Measurements from ENCODE around the gene NEAT1. TPM values are rescaled to one million over a fixed set of nuclear protein-coding genes. Genes with fewer than 3 reads are reported as not detected.

Gene NEAT1
- total and polyA plus RNA-seq, 9 of the 15 experiments (the other 6 are each of a cell fraction or from before 2014, with no cell fraction given), result 20.1 to 389 (median 62.8) TPM

DNA sequence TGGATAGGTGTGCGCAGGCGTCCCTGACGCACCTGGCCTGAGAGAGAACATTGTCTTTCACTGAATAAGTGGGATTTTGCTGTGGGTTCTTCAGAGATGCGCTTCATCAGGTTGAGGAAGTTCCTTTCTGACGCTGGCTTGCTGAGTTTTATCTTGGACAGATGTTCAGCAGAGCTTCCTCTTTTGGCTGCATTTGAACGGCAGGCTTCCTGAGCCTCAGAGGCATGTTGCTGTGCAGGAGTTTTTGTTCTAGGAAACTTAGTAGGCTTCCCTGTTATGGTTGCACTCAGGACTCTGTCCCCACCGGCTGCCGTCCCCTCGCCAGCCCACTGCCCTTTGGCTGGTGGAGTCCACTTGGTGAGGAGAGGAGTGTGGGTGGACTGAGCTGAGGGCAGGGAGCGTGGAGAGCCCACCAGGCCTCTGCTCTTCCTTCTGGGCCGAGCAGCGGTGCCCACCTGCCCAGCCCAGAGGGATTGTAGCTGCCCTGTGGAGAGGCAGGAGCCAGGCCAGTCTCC is 18.9 kb upstream of the NEAT1 start (continued):
- TF ChIP-seq, protein P1, sequence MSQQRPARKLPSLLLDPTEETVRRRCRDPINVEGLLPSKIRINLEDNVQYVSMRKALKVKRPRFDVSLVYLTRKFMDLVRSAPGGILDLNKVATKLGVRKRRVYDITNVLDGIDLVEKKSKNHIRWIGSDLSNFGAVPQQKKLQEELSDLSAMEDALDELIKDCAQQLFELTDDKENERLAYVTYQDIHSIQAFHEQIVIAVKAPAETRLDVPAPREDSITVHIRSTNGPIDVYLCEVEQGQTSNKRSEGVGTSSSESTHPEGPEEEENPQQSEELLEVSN (IDR thresholded peaks at IDR 0.05; ENCODE audit: borderline replicate concordance in 1 of 2, extremely low read depth in 1 of 2, insufficient read depth in 1 of 2, insufficient read length in 1 of 2, low read depth in 1 of 2, low read length in 1 of 2, poor library complexity in 1 of 2, severe bottlenecking in 1 of 2), result no peak
- peak; percentile 64; the same call in 1 of the 2 replicates for TF ChIP-seq TEAD4 (IDR thresholded peaks at IDR 0.05; ENCODE audit: low read length)
- TF ChIP-seq TEAD4 (CRISPR knock-in tag; IDR thresholded peaks at IDR 0.05; ENCODE audit: borderline replicate concordance), result no peak
- no peak for TF ChIP-seq YBX1 (IDR thresholded peaks at IDR 0.05)
- no peak for TF ChIP-seq RBBP5 (IDR thresholded peaks at IDR 0.05; ENCODE audit: borderline replicate concordance, insufficient read depth, low read length, poor library complexity, severe bottlenecking)
- TF ChIP-seq SMARCE1 (IDR thresholded peaks at IDR 0.05), result peak; percentile 43; the same call in 1 of the 2 replicates
- no peak for TF ChIP-seq NELFE (IDR thresholded peaks at IDR 0.05; ENCODE audit: insufficient read depth, insufficient read length)
- TF ChIP-seq, protein P2, sequence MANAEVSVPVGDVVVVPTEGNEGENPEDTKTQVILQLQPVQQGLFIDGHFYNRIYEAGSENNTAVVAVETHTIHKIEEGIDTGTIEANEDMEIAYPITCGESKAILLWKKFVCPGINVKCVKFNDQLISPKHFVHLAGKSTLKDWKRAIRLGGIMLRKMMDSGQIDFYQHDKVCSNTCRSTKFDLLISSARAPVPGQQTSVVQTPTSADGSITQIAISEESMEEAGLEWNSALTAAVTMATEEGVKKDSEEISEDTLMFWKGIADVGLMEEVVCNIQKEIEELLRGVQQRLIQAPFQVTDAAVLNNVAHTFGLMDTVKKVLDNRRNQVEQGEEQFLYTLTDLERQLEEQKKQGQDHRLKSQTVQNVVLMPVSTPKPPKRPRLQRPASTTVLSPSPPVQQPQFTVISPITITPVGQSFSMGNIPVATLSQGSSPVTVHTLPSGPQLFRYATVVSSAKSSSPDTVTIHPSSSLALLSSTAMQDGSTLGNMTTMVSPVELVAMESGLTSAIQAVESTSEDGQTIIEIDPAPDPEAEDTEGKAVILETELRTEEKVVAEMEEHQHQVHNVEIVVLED (CRISPR knock-in tag; IDR thresholded peaks at IDR 0.05), result no peak
- TF ChIP-seq CBX5 (IDR thresholded peaks at IDR 0.05; ENCODE audit: borderline replicate concordance, low read depth), result no peak
- no peak for TF ChIP-seq BRF1 (IDR thresholded peaks at IDR 0.05; ENCODE audit: borderline replicate concordance, extremely low read depth, insufficient read length)
- TF ChIP-seq, protein P3, sequence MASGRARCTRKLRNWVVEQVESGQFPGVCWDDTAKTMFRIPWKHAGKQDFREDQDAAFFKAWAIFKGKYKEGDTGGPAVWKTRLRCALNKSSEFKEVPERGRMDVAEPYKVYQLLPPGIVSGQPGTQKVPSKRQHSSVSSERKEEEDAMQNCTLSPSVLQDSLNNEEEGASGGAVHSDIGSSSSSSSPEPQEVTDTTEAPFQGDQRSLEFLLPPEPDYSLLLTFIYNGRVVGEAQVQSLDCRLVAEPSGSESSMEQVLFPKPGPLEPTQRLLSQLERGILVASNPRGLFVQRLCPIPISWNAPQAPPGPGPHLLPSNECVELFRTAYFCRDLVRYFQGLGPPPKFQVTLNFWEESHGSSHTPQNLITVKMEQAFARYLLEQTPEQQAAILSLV (tag; IDR thresholded peaks at IDR 0.05), result no peak
- TF ChIP-seq ZNF41 (CRISPR knock-in tag; conservative IDR thresholded peaks at IDR 0.05), result no peak
- TF ChIP-seq CCAR2 (IDR thresholded peaks at IDR 0.05; ENCODE audit: low read depth, low read length), result no peak
- TF ChIP-seq CEBPB (tag; IDR thresholded peaks at IDR 0.05), result no peak
- TF ChIP-seq RBFOX2 (IDR thresholded peaks at IDR 0.05; ENCODE audit: low read depth, low read length), result peak; percentile 25; the same call in 1 of the 2 replicates
- no peak for TF ChIP-seq FOXK2 (conservative IDR thresholded peaks at IDR 0.05 in 1 of 2, IDR thresholded peaks at IDR 0.05 in 1 of 2; ENCODE audit: low read depth in 2 of 2)
- no peak for TF ChIP-seq RBM15 (IDR thresholded peaks at IDR 0.05; ENCODE audit: insufficient read depth, low read length)
- TF ChIP-seq CBX1 (IDR thresholded peaks at IDR 0.05; ENCODE audit: low read depth), result no peak
- TF ChIP-seq ZNF143 (CRISPR knock-in tag; IDR thresholded peaks at IDR 0.05), result no peak
- no peak for TF ChIP-seq THRAP3 (IDR thresholded peaks at IDR 0.05; ENCODE audit: borderline replicate concordance)
- 0 out of 2 replicates have a peak, but pooled peaks have one; percentile 32 for TF ChIP-seq FOXK1 (CRISPR knock-in tag; IDR thresholded peaks at IDR 0.05; ENCODE audit: borderline replicate concordance)
- TF ChIP-seq ZNF583 (CRISPR knock-in tag; IDR thresholded peaks at IDR 0.05), result no peak
- TF ChIP-seq, protein P4, sequence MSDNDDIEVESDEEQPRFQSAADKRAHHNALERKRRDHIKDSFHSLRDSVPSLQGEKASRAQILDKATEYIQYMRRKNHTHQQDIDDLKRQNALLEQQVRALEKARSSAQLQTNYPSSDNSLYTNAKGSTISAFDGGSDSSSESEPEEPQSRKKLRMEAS (CRISPR knock-in tag; IDR thresholded peaks at IDR 0.05), result peak; percentile 61
- TF ChIP-seq U2AF2 (optimal IDR thresholded peaks at IDR 0.05; ENCODE audit: low read depth, low read length), result no peak
- TF ChIP-seq, protein P5, sequence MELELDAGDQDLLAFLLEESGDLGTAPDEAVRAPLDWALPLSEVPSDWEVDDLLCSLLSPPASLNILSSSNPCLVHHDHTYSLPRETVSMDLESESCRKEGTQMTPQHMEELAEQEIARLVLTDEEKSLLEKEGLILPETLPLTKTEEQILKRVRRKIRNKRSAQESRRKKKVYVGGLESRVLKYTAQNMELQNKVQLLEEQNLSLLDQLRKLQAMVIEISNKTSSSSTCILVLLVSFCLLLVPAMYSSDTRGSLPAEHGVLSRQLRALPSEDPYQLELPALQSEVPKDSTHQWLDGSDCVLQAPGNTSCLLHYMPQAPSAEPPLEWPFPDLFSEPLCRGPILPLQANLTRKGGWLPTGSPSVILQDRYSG (tag; conservative IDR thresholded peaks at IDR 0.05; ENCODE audit: low read depth), result no peak

Data from K562 (cell line).